ENCODE measurements around the gene LEMD2.

DNA sequence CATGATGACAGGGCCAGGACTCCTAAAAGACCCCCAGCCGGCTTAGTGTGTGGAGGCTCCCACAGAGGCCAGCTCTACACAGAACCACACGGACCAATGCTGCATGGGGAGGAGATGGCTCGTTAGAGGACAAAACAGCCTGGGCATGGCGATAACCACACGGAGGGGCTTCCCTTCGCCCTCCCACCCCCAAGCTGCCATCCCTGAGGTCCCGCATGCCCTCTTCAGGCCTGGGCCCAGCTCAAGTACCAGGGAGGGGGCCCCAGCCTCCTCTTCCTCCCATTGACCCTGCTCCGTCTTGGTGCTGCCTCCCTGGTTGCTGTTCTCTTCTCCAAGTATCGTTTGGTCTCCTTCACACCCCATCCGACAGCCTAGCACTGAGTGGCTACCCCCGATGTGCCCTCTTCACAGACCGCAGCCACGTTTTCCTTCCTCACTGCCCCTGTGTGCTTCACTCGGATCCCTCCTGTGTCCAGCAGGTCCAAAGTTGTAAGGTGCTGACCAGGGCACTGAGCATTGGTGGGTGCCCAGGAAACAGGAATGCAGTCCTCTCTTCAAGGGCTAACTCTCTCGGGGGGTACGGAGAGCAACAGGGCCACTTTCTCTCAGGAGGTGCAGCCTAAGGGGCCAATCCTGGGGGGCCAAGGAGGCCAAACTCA, 24.4 kb upstream of the LEMD2 start:
- TF ChIP-seq, protein P1, sequence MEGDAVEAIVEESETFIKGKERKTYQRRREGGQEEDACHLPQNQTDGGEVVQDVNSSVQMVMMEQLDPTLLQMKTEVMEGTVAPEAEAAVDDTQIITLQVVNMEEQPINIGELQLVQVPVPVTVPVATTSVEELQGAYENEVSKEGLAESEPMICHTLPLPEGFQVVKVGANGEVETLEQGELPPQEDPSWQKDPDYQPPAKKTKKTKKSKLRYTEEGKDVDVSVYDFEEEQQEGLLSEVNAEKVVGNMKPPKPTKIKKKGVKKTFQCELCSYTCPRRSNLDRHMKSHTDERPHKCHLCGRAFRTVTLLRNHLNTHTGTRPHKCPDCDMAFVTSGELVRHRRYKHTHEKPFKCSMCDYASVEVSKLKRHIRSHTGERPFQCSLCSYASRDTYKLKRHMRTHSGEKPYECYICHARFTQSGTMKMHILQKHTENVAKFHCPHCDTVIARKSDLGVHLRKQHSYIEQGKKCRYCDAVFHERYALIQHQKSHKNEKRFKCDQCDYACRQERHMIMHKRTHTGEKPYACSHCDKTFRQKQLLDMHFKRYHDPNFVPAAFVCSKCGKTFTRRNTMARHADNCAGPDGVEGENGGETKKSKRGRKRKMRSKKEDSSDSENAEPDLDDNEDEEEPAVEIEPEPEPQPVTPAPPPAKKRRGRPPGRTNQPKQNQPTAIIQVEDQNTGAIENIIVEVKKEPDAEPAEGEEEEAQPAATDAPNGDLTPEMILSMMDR (IDR thresholded peaks at IDR 0.05; ENCODE audit: low read length): no peak
- no peak for TF ChIP-seq EZH2 (IDR thresholded peaks at IDR 0.05; ENCODE audit: borderline replicate concordance, low read length)

All from OCI-LY1 (cell line).